NCI-H460 (cell line): ENCODE results near the gene ANTXR2. TPM values are rescaled to one million over a fixed set of nuclear protein-coding genes. Genes with fewer than 3 reads are reported as not detected.
"Not testable (repeated sequence)": the region's sequence is repeated elsewhere in the genome, so short reads cannot be mapped to it uniquely, and the experiment has no call there.

Source experiments
- DNase-seq: peaks from one replicate; pipeline ENCODE4 v3.0.0-alpha.2; 2016; ENCODE audit warnings: low read depth; ENCODE audit errors: extremely low read depth
- polyA plus RNA-seq: library from polyadenylated mRNA; depleted of rRNA; stranded (reverse); fragments of >200 nt; gene quantifications from 2 replicates; pipeline ENCODE4 v1.2.3, GENCODE V29; 2014; cell fraction: nucleus; rRNA removed
- total RNA-seq: library from RNA; depleted of rRNA; stranded (reverse); fragments of >200 nt; shearing (Covaris generic); gene quantifications from 2 replicates; pipeline ENCODE4 v1.2.3, GENCODE V29; 2014; rRNA removed

The ANTXR2 gene
- 29.1 and 38.3 TPM in 2 replicates for total RNA-seq
- polyA plus RNA-seq = 9.4 and 10.0 TPM in 2 replicates

- DNase-seq = peak; percentile 66
Measured at GRCh38 chr4:80072744-80073472, at the start of gene ANTXR2. Gene ANTXR2, minus strand, starts transcription at chr4:80073229. Its CDS starts 669 bp downstream, at chr4:80072560.

DNA sequence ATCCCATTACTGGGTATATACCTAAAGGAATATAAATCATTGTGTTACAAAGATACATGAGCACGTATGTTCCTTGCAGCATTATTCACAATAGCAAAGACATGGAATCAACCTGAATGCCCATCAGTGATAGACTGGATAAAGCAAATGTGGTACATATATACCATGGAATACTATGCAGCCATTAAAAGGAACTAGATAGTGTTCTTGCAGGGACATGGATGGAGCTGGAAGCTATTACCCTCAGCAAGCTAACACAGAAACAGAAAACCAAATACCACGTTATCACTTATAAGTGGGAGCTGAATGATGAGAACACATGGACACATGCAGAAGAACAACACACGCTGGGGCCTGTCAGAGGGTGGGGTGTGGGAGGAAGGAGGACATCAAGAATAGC is 48.8 kb upstream of the ANTXR2 start:
- not testable (repeated sequence) for DNase-seq

GRCh38 chr4:80119620-80120019 is 46.6 kb upstream of the ANTXR2 start:
- DNase-seq = not testable (repeated sequence)

DNA sequence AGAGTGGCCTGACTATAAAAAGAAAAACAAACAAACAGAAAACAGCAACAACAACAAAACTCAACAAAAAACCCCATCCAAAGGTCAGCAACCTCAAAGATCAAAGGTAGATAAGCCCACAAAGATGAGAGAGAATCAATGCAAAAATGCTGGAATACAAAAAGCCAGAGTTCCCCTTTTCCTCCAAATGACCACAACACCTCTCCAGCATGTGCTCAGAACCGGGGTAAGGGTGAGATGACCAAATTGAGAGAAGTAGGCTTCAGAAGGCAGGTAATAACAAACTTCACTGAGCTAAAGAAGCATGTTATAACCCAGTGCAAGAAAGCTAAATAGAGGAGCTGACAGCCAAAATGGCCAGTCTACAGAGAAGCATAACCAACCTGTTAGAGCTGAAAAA is 43.5 kb upstream of the ANTXR2 start:
- no peak for DNase-seq

GRCh38 chr4:80115368-80116181 is 42.5 kb upstream of the ANTXR2 start:
- DNase-seq = no peak

GRCh38 chr4:80114732-80115265 is 41.8 kb upstream of the ANTXR2 start:
- DNase-seq = no peak

DNA sequence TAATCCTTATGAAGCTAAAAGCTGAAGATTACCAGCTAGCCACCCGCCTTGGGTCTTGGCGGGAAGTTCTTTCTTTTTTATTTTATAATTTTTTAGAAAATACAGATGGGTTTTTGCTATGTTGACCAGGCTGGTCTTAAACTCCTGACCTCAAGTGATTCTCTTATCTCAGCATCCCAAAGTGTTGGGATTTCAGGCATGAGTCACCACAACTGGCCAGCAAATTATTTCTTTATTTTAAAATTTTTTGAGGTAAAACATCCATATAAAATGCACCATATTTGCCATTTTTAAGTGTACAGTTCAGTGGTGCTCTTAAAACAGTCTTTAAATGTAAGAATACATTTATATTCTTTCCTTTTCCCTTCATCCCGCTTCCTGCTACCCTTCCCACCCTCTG is 40.6 kb upstream of the ANTXR2 start:
- DNase-seq = no peak

GRCh38 chr4:80112236-80112635 is 39.2 kb upstream of the ANTXR2 start:
- DNase-seq = no peak

GRCh38 chr4:80111276-80111675 is 38.2 kb upstream of the ANTXR2 start:
- DNase-seq = no peak

DNA sequence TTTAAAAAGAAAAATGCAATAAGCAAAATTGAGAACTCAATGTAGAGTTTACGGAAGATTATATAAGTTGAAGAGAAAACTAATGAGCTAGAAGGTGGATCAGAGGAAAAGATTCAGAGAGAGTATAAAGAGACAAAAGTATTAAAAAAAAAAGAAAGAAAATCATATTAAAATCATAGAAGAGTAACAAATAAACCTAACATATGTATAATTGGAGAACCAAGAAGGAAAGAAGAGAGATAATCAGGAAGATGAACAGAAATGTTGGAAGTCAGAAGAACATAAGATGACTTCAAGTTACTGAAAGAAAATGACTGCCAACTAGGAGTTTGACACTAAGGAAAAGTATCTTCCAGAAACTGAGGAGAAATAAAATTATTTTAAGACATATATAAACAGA is 34.3 kb upstream of the ANTXR2 start:
- no peak for DNase-seq

DNA sequence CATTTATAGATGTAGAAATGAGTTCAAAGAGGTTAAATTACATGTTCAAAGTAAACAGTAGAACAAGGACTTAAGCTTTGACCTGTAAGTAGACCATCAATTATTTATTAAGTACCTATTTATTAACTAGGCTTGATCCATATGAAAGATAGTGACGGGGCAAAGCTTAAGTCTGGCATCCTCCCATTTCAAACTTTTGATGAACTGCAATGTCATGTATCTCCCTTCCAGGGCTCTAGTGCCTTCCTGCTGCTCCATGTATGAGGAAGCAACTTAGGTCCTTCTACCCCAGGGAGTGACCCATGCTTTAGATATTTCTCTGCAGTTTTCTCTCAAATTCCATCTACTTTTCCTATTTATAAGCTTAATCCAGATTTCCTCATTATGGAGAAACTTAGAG is 31.9 kb upstream of the ANTXR2 start:
- DNase-seq = no peak

- no peak for DNase-seq
Measured at GRCh38 chr4:80103629-80104028, 30.6 kb upstream of the ANTXR2 start.

- DNase-seq = peak; percentile 6
Measured at GRCh38 chr4:80101792-80102116, 28.7 kb upstream of the ANTXR2 start.

GRCh38 chr4:80101071-80101791 is 28.2 kb upstream of the ANTXR2 start:
- peak; percentile 5 for DNase-seq

GRCh38 chr4:80099671-80100070 is 26.6 kb upstream of the ANTXR2 start:
- DNase-seq = no peak

GRCh38 chr4:80098635-80099034 is 25.6 kb upstream of the ANTXR2 start:
- no peak for DNase-seq

DNA sequence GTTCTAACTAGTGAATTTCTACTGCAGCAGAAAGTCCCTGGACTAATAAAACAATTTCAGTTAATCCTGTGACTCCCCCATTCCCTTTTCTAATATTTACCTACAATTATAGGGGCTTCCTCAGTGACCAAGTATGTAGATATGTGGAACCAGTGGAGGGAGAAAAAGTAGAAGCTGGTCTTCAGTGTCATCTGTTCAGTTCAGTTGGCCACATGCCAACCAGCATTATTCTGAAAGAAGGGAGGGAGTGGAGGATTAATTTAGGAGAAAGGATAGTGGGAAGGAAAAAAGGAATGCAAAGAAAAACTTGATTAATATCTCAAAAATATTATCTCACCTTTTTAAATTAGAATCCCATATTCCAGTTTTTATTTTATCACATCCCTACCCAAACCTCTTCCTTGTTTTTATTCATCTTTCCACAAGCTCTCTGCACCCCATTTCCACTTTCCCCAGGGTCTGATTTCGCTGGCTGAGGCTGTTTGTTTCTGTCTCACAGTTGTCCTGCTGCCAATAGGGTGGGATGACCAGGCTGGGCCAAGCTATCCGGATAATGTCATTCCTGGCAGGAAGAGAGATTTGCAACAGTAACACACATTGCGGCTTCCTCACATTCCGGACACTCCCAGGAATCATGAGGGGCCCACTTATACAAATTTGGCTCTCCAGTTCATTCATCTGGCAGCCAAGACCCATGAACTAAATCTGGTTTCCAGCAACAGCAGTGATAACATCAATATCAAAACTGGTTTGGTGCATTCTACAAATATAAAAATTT is 24.6 kb upstream of the ANTXR2 start:
- DNase-seq = no peak

GRCh38 chr4:80096175-80096850 is 23.3 kb upstream of the ANTXR2 start:
- no peak for DNase-seq

DNA sequence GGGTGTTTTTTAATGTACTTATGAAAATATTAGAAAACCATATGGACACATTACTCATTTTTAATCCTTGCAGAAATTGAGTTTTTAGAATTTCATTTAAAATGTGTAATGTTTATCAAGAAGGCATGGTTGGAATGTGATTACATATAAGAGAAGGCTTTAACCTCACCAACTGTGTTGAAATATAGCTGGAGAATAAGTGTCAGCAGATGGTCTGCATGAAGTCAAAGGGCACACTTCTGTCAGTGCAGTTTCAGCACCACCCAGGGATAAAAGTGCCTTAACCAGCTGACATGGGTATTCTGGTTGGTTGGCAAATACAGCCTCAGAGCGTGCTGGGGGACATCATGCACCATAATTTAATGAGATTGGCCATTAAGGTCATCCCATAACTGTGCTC is 21.2 kb upstream of the ANTXR2 start:
- no peak for DNase-seq

- no peak for DNase-seq
Measured at GRCh38 chr4:80093563-80093962, 20.5 kb upstream of the ANTXR2 start.
